RWPE2 (cell line): ENCODE measurements around the gene ARHGAP44.
A peak's percentile ranks its signal among the peaks of the same experiment; 100 is the strongest.

Experiments used
- ATAC-seq: fragments of 200-7000 bp; cut with Tn5 transposase; 3 replicates; pipeline ENCODE4 v1.9.1; 2021; ENCODE audit warnings: low read depth
- DNase-seq: peaks from one replicate; pipeline ENCODE4 v3.0.0-alpha.2; 2020; ENCODE audit warnings: low spot score
- H3K27ac ChIP-seq: fragments of 450-650 bp; 2 replicates; pipeline ENCODE4 v1.5.1; 2017; ENCODE audit warnings: mild to moderate bottlenecking; ENCODE audit not compliant: poor library complexity, severe bottlenecking
- H3K27me3 ChIP-seq: fragments of 250-450 bp; sonication (Bioruptor Pico); 2 replicates; pipeline ENCODE4 v1.5.1; 2021; ENCODE audit warnings: mild to moderate bottlenecking, moderate library complexity; ENCODE audit not compliant: insufficient read depth, poor library complexity, severe bottlenecking
- H3K36me3 ChIP-seq: fragments of 250-450 bp; sonication (Bioruptor Pico); 2 replicates; pipeline ENCODE4 v1.5.1; 2020; ENCODE audit warnings: low read depth, mild to moderate bottlenecking, moderate library complexity
- H3K4me1 ChIP-seq: fragments of 250-450 bp; sonication (Bioruptor Pico); 2 replicates; pipeline ENCODE4 v1.5.1; 2021; ENCODE audit warnings: mild to moderate bottlenecking, moderate library complexity; ENCODE audit not compliant: insufficient read depth, poor library complexity, severe bottlenecking
- H3K4me3 ChIP-seq: fragments of 250-450 bp; sonication (Bioruptor Pico); 2 replicates; pipeline ENCODE4 v1.5.1; 2021; ENCODE audit warnings: mild to moderate bottlenecking, moderate library complexity; ENCODE audit not compliant: severe bottlenecking
- H3K9me3 ChIP-seq: fragments of 250-450 bp; sonication (Bioruptor Pico); 2 replicates; pipeline ENCODE4 v1.5.1; 2021; ENCODE audit warnings: mild to moderate bottlenecking, moderate library complexity; ENCODE audit not compliant: severe bottlenecking
- TF ChIP-seq, protein P1 (sequence below): fragments of 450-650 bp; IDR thresholded peaks from one replicate; pipeline ENCODE4 v1.5.1; 2017; ENCODE audit warnings: mild to moderate bottlenecking, moderate library complexity; ENCODE audit not compliant: poor library complexity, severe bottlenecking

Gene ARHGAP44

DNA sequence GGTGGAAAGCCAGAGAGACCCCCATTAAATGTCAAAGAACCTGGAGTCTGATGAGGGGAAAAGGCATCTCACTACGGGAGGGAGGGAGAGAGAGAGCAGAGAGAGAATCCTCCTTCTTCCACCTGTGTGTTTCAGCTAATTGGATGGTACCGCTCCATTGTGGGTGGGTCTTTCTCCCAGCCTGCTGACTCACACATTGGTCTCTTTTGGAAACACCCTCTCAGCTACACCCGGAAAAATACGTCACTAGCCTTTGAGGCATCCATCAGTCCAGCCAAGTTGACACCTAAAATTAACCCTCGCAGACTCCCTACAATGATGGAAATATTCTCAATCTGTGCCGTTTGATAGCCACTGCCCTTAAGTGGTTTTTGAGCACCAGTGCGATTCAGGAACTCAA is 128.1 kb downstream of the ARHGAP44 start:
- no peak overlapping the region for H3K27ac ChIP-seq
- no peaks in the 10 kb centered on the region for H3K9me3 ChIP-seq
- TF ChIP-seq, protein P1, sequence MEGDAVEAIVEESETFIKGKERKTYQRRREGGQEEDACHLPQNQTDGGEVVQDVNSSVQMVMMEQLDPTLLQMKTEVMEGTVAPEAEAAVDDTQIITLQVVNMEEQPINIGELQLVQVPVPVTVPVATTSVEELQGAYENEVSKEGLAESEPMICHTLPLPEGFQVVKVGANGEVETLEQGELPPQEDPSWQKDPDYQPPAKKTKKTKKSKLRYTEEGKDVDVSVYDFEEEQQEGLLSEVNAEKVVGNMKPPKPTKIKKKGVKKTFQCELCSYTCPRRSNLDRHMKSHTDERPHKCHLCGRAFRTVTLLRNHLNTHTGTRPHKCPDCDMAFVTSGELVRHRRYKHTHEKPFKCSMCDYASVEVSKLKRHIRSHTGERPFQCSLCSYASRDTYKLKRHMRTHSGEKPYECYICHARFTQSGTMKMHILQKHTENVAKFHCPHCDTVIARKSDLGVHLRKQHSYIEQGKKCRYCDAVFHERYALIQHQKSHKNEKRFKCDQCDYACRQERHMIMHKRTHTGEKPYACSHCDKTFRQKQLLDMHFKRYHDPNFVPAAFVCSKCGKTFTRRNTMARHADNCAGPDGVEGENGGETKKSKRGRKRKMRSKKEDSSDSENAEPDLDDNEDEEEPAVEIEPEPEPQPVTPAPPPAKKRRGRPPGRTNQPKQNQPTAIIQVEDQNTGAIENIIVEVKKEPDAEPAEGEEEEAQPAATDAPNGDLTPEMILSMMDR = no peak
- no peaks in the 10 kb centered on the region for H3K27me3 ChIP-seq
- H3K4me1 ChIP-seq = no peaks in the 10 kb centered on the region
- no peaks in the 10 kb centered on the region for H3K36me3 ChIP-seq
- no peak overlapping the region for H3K4me3 ChIP-seq
- ATAC-seq (no peak), DNase-seq (no peak)

- peak; percentile 61; the same call in 1 of the 3 replicates for ATAC-seq
- DNase-seq = no peak
- TF ChIP-seq, protein P1 = no peak
- Histone ChIP-seq H3K27ac (no peak overlapping the region), H3K27me3 (no peaks in the 10 kb centered on the region), H3K4me3 (no peak overlapping the region), H3K4me1 (no peaks in the 10 kb centered on the region), H3K36me3 (no peaks in the 10 kb centered on the region), H3K9me3 (no peaks in the 10 kb centered on the region)
Observed at GRCh38 chr17:12918142-12918541, 128.8 kb downstream of the ARHGAP44 start.

DNA sequence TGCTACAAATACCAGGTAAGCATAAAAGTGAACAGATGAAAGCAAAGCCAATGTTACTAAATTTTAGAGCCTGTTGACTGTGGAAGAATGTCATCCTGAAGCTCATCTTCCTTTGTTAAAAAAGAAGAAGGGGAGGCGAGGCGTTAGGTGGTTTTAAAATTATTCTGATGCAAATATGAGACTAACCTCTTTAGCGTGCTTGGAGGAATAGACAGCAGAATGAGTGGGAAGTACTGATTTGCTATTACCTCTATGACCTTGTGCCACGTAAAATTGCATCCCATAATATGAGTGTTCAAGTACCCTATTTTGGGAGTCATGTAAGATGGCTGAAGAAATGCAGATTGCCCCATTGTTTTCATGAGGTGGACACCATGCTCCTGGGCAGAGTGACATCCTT is 132.8 kb downstream of the ARHGAP44 start:
- DNase-seq (no peak), ATAC-seq (no peak)
- Histone ChIP-seq H3K4me3 (no peak overlapping the region), H3K36me3 (no peaks in the 10 kb centered on the region), H3K9me3 (no peaks in the 10 kb centered on the region), H3K4me1 (no peaks in the 10 kb centered on the region), H3K27me3 (no peaks in the 10 kb centered on the region), H3K27ac (no peak overlapping the region)
- TF ChIP-seq, protein P1 = no peak

- DNase-seq (no peak), ATAC-seq (no peak)
- no peak overlapping the region for H3K27ac ChIP-seq
- H3K4me3 ChIP-seq = no peak overlapping the region
- TF ChIP-seq, protein P1 = no peak
- H3K36me3 ChIP-seq = no peaks in the 10 kb centered on the region
- H3K27me3 ChIP-seq = no peaks in the 10 kb centered on the region
- no peaks in the 10 kb centered on the region for H3K4me1 ChIP-seq
- no peaks in the 10 kb centered on the region for H3K9me3 ChIP-seq
Observed at GRCh38 chr17:12924614-12925013, 135.3 kb downstream of the ARHGAP44 start.

- Histone ChIP-seq H3K4me3 (no peak overlapping the region), H3K27ac (no peak overlapping the region), H3K9me3 (no peaks in the 10 kb centered on the region), H3K4me1 (no peaks in the 10 kb centered on the region), H3K36me3 (no peaks in the 10 kb centered on the region), H3K27me3 (no peaks in the 10 kb centered on the region)
- DNase-seq = no peak
- no peak for ATAC-seq
- TF ChIP-seq, protein P1 = no peak
Observed at GRCh38 chr17:12927001-12927400, 137.7 kb downstream of the ARHGAP44 start.
